ENCODE measurements around the gene TNS3. TPM values are rescaled to one million over a fixed set of nuclear protein-coding genes. Genes with fewer than 3 reads are reported as not detected.

Gene TNS3
- total RNA-seq, 1 experiment from 2014 or later = 9.5 TPM

DNA sequence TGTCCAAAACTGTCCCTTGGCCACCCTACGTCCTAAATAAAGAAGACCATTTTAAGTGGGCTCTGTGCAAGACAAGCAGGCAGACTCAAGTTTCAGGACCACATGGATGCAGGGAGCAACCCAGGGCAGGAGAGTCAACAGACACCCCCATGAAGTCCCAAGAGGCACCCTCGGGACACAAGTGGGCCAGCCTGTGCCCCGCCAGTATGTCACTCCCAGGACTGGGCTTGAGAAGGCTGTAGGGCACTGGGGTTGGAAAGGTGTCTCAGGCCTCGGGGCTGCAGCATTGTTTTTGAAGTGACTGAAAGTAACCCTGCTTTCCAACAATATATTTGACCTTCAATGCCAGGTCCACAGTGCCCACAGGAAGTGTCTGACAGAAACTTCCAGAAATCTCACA lies 157.4 kb downstream of the TNS3 start:
- no peak overlapping the region for H4K91ac ChIP-seq (ENCODE audit: insufficient read length, low read depth, low read length)
- H3K79me1 ChIP-seq (ENCODE audit: insufficient read depth, low read depth, low read length, poor library complexity, severe bottlenecking) = no peaks in the 10 kb centered on the region
- H2AK5ac ChIP-seq (ENCODE audit: insufficient read length, low read length) = no peak overlapping the region
- no peaks in the 10 kb centered on the region for H3K23me2 ChIP-seq (ENCODE audit: insufficient read length, low read depth, low read length, poor library complexity, severe bottlenecking)
- WGBS (ENCODE audit: extremely low coverage, insufficient read length, low lambda C conversion rate) = no CpG with 5 or more reads among the region's 4 CpGs
- no peak overlapping the region for H2AFZ ChIP-seq (ENCODE audit: low read length)
- no peak overlapping the region for H3K4ac ChIP-seq (ENCODE audit: low read depth, low read length)
- H3K14ac ChIP-seq (ENCODE audit: insufficient read depth, low read length) = no peak overlapping the region; the same call in 1 of the 2 replicates
- no peak overlapping the region for H3K4me2 ChIP-seq (ENCODE audit: insufficient read depth, insufficient read length, low read length)
- no peak overlapping the region for H2BK5ac ChIP-seq (ENCODE audit: insufficient read length, low read length)
- no peak overlapping the region for H4K5ac ChIP-seq (ENCODE audit: insufficient read length, low read depth, low read length)
- H3K9ac ChIP-seq (ENCODE audit: extremely low read depth, insufficient read length, low read length) = no peak overlapping the region
- H3K18ac ChIP-seq (ENCODE audit: insufficient read length, low read depth, low read length) = no peak overlapping the region
- H2BK20ac ChIP-seq (ENCODE audit: low read depth, low read length, poor library complexity, severe bottlenecking) = no peak overlapping the region
- no peak overlapping the region for H3K27ac ChIP-seq (ENCODE audit: insufficient read length, low read depth, low read length)
- no peak overlapping the region for H3K56ac ChIP-seq (ENCODE audit: insufficient read length, low read depth, low read length)
- no peaks in the 10 kb centered on the region for H3K4me1 ChIP-seq (ENCODE audit: insufficient read depth, low read length)
- no peaks in the 10 kb centered on the region for H3K79me2 ChIP-seq (ENCODE audit: insufficient read depth, low read length)
- no peaks in the 10 kb centered on the region; the same call in 1 of the 2 replicates for H3K27me3 Mint-ChIP-seq (ENCODE audit: low read depth)
- H3K27me3 ChIP-seq (ENCODE audit: insufficient read depth, low read length) = no peaks in the 10 kb centered on the region
- no peak overlapping the region for H3K23ac ChIP-seq (ENCODE audit: insufficient read length, low read depth, low read length)
- no peak for DNase-seq
- no peaks in the 10 kb centered on the region for H3K9me3 ChIP-seq (ENCODE audit: control insufficient read depth, low read depth, low read length)
- no peak overlapping the region for H2BK120ac ChIP-seq (ENCODE audit: low read depth, low read length, poor library complexity, severe bottlenecking)
- TF ChIP-seq, protein P1, sequence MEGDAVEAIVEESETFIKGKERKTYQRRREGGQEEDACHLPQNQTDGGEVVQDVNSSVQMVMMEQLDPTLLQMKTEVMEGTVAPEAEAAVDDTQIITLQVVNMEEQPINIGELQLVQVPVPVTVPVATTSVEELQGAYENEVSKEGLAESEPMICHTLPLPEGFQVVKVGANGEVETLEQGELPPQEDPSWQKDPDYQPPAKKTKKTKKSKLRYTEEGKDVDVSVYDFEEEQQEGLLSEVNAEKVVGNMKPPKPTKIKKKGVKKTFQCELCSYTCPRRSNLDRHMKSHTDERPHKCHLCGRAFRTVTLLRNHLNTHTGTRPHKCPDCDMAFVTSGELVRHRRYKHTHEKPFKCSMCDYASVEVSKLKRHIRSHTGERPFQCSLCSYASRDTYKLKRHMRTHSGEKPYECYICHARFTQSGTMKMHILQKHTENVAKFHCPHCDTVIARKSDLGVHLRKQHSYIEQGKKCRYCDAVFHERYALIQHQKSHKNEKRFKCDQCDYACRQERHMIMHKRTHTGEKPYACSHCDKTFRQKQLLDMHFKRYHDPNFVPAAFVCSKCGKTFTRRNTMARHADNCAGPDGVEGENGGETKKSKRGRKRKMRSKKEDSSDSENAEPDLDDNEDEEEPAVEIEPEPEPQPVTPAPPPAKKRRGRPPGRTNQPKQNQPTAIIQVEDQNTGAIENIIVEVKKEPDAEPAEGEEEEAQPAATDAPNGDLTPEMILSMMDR (conservative IDR thresholded peaks at IDR 0.05) = no peak
- H3K27ac Mint-ChIP-seq = no peak overlapping the region
- H2BK15ac ChIP-seq (ENCODE audit: low read depth, low read length) = no peak overlapping the region
- peaks cover 3% of the 10 kb centered on the region in 2 experiments; a peak in 1 of 4 replicates for H3K4me1 Mint-ChIP-seq
- no peak overlapping the region for H3T11ph ChIP-seq (ENCODE audit: low read length)
- H3K9me3 Mint-ChIP-seq = no peaks in the 10 kb centered on the region
- no peak overlapping the region for H2BK12ac ChIP-seq (ENCODE audit: insufficient read length, low read depth, low read length)
- H3K4me3 Mint-ChIP-seq = no peak overlapping the region
- H4K20me1 ChIP-seq (ENCODE audit: control insufficient read depth, insufficient read depth, insufficient read length) = no peaks in the 10 kb centered on the region
- no peak overlapping the region for H4K8ac ChIP-seq (replicated peaks; ENCODE audit: insufficient read length, low read depth, low read length)
- H3K36me3 Mint-ChIP-seq (ENCODE audit: insufficient read depth in 1 of 3, low read depth in 3 of 3) = peaks cover 5 to 19% (median 14%) of the 10 kb centered on the region in 3 experiments; a peak in 5 of 7 replicates
